Activated CD8-positive, alpha-beta memory T cell treated with anti-CD3 and anti-CD28 coated beads for 36 hours (primary cell): ENCODE results near the gene ANKDD1A. TPM values are rescaled to one million over a fixed set of nuclear protein-coding genes. Genes with fewer than 3 reads are reported as not detected.

Experiments used
- CTCF ChIA-PET: fragments of 350-600 bp; sonication (Branson Sonifier 250); formaldehyde crosslinking; loops from one replicate; lab custom pipeline; 2021; ENCODE audit warnings: antibody characterized with exemption; lab: Charles Lee
- POLR2A ChIA-PET: fragments of 350-600 bp; sonication (Branson Sonifier 250); formaldehyde crosslinking; loops from one replicate; lab custom pipeline; 2021; ENCODE audit warnings: antibody characterized with exemption; lab: Charles Lee
- total RNA-seq, 2 experiments: library from RNA; stranded (reverse); gene quantifications; one replicate each; pipeline ENCODE4 v1.2.3, GENCODE V29; 2021

The ANKDD1A gene
- total RNA-seq, 2 experiments from 2014 or later = 2.2 to 2.3 TPM

GRCh38 chr15:64909546-64909945 is 2.2 kb upstream of the ANKDD1A start:
- POLR2A ChIA-PET = interaction anchor here (0.6 kb wide), 1 partner anchor 119 kb away, joined by 3 read pairs; no protein-coding TSS in a partner anchor
- CTCF ChIA-PET = interaction anchor here (0.6 to 1.3 kb wide), 2 partner anchors 68 to 381 kb away, joined by 3 read pairs; partner anchors contain the start of gene PLEKHO2

GRCh38 chr15:64912379-64913325 is 950 bp downstream of the ANKDD1A start:
- ChIA-PET CTCF (interaction anchor here (0.9 to 1.6 kb wide), 2 partner anchors 64 to 184 kb away, joined by 3 to 4 read pairs; no protein-coding TSS in a partner anchor), POLR2A (interaction anchor here (1.0 to 1.4 kb wide), 2 partner anchors 18 to 226 kb away, joined by 4 to 7 read pairs; no protein-coding TSS in a partner anchor)

- POLR2A ChIA-PET = interaction anchor here (0.7 kb wide), 1 partner anchor 216 kb away, joined by 3 read pairs; no protein-coding TSS in a partner anchor
- CTCF ChIA-PET = no interaction called here
Measured at GRCh38 chr15:64915518-64916227, 4.0 kb downstream of the ANKDD1A start.

- CTCF ChIA-PET = no interaction called here
- POLR2A ChIA-PET = no interaction called here
Measured at GRCh38 chr15:64916365-64916764, 4.7 kb downstream of the ANKDD1A start.

DNA sequence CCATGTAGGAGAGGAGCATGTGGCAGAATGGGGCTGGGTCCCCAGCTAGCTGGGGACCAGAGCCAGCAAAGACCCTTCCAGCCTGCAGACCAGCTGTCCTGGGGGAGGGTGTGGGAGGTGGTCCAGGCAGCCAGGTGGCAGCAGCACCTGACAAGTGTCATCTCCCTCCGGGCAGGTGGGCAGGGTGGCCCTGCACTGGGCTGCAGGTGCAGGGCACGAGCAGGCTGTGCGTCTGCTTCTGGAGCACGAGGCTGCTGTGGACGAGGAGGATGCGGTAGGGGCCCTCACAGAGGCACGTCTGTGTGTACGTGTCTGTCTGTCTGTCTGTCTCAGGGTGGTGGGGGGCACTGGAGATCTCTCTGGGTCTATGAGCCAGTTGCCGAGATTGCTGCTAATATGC is 5.5 kb downstream of the ANKDD1A start:
- CTCF ChIA-PET = no interaction called here

GRCh38 chr15:64919721-64920120 is 8.0 kb downstream of the ANKDD1A start:
- ChIA-PET CTCF (no interaction called here), POLR2A (no interaction called here)

More for the DNA sequence above, 5.5 kb downstream of the ANKDD1A start:
- POLR2A ChIA-PET = no interaction called here

- CTCF ChIA-PET = no interaction called here
- POLR2A ChIA-PET = no interaction called here
Measured at GRCh38 chr15:64921711-64922110, 10.0 kb downstream of the ANKDD1A start.

DNA sequence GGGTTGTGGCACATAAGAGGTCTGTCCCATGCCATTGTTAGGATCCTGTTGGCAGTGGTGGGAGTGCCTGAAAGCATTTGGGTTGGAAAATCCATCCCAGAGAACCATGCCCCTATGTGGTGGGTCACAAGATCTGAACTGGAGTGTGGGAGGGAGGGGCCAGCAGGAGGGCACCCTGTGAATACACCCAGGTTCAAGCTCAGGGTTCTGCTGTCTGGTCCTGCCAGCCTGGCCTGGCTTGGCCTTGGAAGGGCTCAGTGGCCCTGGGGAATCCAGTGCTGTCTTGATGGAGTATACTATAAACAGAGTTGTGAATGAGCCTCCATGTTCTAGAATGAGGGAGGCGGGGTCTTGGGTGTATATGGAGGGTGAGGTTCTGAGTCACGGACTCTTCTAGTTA is 11.8 kb downstream of the ANKDD1A start:
- ChIA-PET CTCF (no interaction called here), POLR2A (no interaction called here)

- CTCF ChIA-PET = interaction anchor here (0.7 kb wide), 1 partner anchor 21 kb away, joined by 3 read pairs; no protein-coding TSS in a partner anchor
Measured at GRCh38 chr15:64925335-64926330, 13.9 kb downstream of the ANKDD1A start.

GRCh38 chr15:64926661-64927060 is 15.0 kb downstream of the ANKDD1A start:
- ChIA-PET CTCF (no interaction called here), POLR2A (no interaction called here)

More at GRCh38 chr15:64925335-64926330, 13.9 kb downstream of the ANKDD1A start:
- POLR2A ChIA-PET = no interaction called here

DNA sequence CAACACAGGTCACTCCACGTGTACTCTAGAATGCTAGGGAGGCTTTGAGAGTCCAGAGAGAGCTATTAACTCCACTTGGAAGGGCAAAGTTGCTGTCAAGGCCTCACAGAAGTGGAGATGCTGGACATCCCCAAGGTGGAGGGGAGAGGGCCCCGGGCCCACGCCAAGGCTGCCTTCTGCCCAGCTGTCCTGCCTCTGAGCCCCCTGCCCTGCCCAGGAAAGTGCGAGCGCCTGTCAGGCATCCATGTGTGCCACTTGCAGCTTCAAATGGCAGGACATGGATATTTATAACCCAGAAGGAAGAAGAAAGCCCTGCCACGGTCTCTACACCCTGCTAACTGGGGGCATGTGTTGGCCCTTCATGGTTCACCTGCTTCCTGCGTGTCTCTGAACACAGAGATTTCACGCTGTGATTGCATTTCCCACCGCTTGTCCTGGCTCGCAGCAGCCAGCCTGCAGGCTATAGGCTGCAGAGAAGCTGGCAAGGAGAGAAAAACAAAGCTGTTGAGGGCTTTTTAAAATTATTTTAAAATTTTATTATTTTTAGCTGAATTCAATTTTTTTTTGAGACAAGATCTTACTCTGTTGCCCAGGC is 17.0 kb downstream of the ANKDD1A start:
- POLR2A ChIA-PET = interaction anchor here (0.6 kb wide), 1 partner anchor 68 kb away, joined by 3 read pairs; no protein-coding TSS in a partner anchor
- CTCF ChIA-PET = no interaction called here

GRCh38 chr15:64930019-64930652 is 18.4 kb downstream of the ANKDD1A start:
- POLR2A ChIA-PET = no interaction called here
- CTCF ChIA-PET = no interaction called here

- POLR2A ChIA-PET = no interaction called here
- CTCF ChIA-PET = no interaction called here
Measured at GRCh38 chr15:64930778-64931371, 19.2 kb downstream of the ANKDD1A start.

- POLR2A ChIA-PET = no interaction called here
Measured at GRCh38 chr15:64931381-64931780, 19.7 kb downstream of the ANKDD1A start.

DNA sequence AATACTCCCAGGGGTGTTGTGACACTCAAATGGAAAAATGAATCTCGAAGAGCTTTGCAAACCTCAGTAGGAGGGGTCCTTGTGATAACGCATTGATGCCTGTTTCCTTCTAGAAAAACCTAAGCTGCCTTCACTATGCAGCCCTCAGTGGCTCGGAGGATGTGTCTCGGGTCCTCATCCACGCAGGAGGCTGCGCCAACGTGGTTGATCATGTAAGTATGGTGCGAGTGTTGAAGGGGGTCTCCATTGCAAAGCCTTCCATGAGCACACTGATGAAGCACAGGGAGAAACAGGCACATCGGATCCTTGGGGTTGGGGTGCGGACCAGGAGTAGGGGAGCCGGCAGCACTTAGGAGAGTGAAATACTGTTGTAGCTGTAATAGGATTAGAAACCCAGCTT is 22.3 kb downstream of the ANKDD1A start:
- CTCF ChIA-PET = interaction anchor here (0.6 to 0.7 kb wide), 3 partner anchors 28 to 1823 kb away, joined by 3 read pairs; no protein-coding TSS in a partner anchor

More at GRCh38 chr15:64931381-64931780, 19.7 kb downstream of the ANKDD1A start:
- CTCF ChIA-PET = no interaction called here

DNA sequence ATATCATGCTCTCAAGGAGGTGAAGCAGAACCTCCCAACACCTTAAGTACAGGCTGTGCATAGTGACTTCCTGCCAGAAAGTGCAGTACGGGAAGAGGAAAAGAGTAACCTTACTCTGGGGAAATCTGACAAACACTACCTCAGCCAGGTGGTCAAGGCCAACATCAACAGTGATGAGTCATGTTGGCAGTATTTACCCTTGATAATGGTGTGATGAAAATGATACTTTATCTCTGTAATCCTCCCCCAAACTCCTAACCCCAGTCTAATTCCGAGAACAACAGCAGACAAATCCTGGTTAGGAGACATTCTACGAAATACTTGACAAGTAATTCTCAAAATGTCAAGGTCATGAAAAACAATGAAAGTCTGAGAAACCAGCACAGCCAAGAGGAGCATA is 26.5 kb downstream of the ANKDD1A start:
- POLR2A ChIA-PET = no interaction called here
- CTCF ChIA-PET = no interaction called here

More for the DNA sequence above, 22.3 kb downstream of the ANKDD1A start:
- POLR2A ChIA-PET = interaction anchor here (0.7 kb wide), 1 partner anchor 89 kb away, joined by 4 read pairs; no protein-coding TSS in a partner anchor

GRCh38 chr15:64942356-64942755 is 30.7 kb downstream of the ANKDD1A start:
- POLR2A ChIA-PET = no interaction called here
- CTCF ChIA-PET = interaction anchor here (1.3 kb wide), 1 partner anchor 107 kb away, joined by 3 read pairs; no protein-coding TSS in a partner anchor
